Stimulated activated CD4-positive, alpha-beta T cell treated with anti-CD3 and anti-CD28 coated beads, Interleukin-12 subunit alpha, Interleukin-12 subunit beta, amount 100 ng/mL, for 4 hours (primary cell): ENCODE data around the gene ZNF724.
"Not testable (repeated sequence)": the region's sequence is repeated elsewhere in the genome, so short reads cannot be mapped to it uniquely, and the experiment has no call there.

ENCODE experiments used
- DNase-seq: peaks from one replicate; pipeline ENCODE4 v3.0.0-alpha.2; 2020

The ZNF724 gene

GRCh38 chr19:23249911-23250649 lies at the start of gene ZNF724:
TSS of gene ZNF724 (minus strand) at chr19:23250394. CDS start at chr19:23250242, 152 bp downstream.
- peak; percentile 78 for DNase-seq

- no peak for DNase-seq
These were observed 43.9 kb upstream of the ZNF724 start for GRCh38 chr19:23294141-23294540.

- DNase-seq, result not testable (repeated sequence)
These were observed 39.8 kb upstream of the ZNF724 start for GRCh38 chr19:23289966-23290365.

GRCh38 chr19:23287620-23288019 lies 37.4 kb upstream of the ZNF724 start:
- no peak for DNase-seq

GRCh38 chr19:23286477-23286876 lies 36.3 kb upstream of the ZNF724 start:
- no peak for DNase-seq

- no peak for DNase-seq
These were observed 35.8 kb upstream of the ZNF724 start for GRCh38 chr19:23285948-23286347.

- not testable (repeated sequence) for DNase-seq
These were observed 35.1 kb upstream of the ZNF724 start for GRCh38 chr19:23285326-23285725.

GRCh38 chr19:23283925-23284324 lies 33.7 kb upstream of the ZNF724 start:
- DNase-seq, result peak; percentile 61

- no peak for DNase-seq
These were observed 31.6 kb upstream of the ZNF724 start for GRCh38 chr19:23281663-23282276.

GRCh38 chr19:23278118-23278517 lies 27.9 kb upstream of the ZNF724 start:
- DNase-seq, result not testable (repeated sequence)

- DNase-seq, result peak; percentile 92
These were observed 23.6 kb upstream of the ZNF724 start for GRCh38 chr19:23273590-23274412.

GRCh38 chr19:23273022-23273589 lies 22.9 kb upstream of the ZNF724 start:
- DNase-seq, result no peak

- DNase-seq, result no peak
These were observed 13.8 kb upstream of the ZNF724 start for GRCh38 chr19:23263870-23264590.

- no peak for DNase-seq
These were observed 13.2 kb upstream of the ZNF724 start for GRCh38 chr19:23263396-23263795.

- no peak for DNase-seq
These were observed 12.7 kb upstream of the ZNF724 start for GRCh38 chr19:23262920-23263319.

- DNase-seq, result no peak
These were observed 11.4 kb upstream of the ZNF724 start for GRCh38 chr19:23261496-23262020.

GRCh38 chr19:23260956-23261355 lies 10.8 kb upstream of the ZNF724 start:
- no peak for DNase-seq

- no peak for DNase-seq
These were observed 9.8 kb upstream of the ZNF724 start for GRCh38 chr19:23259961-23260360.

GRCh38 chr19:23255700-23256099 lies 5.5 kb upstream of the ZNF724 start:
- no peak for DNase-seq

GRCh38 chr19:23254141-23254910 lies 4.1 kb upstream of the ZNF724 start:
- no peak for DNase-seq

GRCh38 chr19:23253256-23253655 lies 3.1 kb upstream of the ZNF724 start:
- not testable (repeated sequence) for DNase-seq

- no peak for DNase-seq
These were observed 8.8 kb downstream of the ZNF724 start for GRCh38 chr19:23241419-23241818.
